ENCODE results near the gene RPL21.

RPL21 gene

DNA sequence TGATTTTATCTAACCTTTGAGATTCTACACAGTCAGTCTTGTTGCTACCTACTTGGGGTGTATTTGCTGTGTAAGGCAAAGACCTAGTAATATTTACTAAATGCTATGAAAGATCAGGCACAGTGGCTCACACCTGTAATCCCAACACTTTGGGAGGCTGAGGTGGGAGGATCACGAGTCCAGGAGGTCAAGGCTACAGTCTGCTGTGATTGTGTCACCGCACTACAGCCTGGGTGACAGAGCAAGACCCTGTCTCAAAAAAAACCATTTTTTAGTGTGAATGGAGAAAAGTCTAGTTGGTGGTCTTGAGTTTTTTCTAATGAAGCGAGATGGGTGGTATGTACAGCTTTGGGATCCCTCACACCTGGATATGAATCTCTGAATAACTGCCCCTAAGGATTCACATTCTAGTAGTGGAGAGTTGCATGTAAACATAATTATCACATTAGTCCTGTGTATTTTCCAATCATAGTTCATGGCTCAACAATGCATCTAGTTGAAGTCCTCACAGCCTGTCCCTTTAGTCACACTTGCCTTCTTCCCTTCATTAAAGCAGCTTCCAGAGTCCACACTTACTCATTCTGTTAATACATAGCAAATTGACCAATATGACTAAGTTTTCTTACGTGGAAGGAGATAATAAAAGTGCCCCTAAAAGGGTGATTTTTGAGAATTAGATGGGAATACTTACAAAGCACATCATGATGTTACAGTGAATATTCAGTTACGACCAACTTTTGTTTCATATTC, 7.5 kb downstream of the RPL21 start:
- no peak for DNase-seq

DNA sequence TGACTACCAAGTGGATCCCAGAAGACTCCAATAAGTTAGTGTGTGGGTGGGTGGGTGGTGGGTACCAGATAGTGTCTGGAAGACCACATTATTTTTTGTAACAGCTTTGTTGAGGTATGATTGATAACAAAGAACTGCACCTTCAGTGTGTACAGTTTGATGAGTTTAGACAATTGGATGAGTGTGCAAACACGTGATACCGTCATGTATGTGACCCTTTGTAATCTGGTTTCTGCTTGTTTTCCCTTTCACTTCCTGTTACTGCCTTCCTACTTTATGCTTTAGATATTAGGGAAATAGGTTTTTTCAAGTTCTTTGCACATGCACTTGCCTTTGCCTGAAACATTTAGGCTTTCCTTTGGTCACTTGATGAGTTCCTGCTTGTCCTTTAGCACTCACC, 8.5 kb downstream of the RPL21 start:
- DNase-seq, result no peak

DNA sequence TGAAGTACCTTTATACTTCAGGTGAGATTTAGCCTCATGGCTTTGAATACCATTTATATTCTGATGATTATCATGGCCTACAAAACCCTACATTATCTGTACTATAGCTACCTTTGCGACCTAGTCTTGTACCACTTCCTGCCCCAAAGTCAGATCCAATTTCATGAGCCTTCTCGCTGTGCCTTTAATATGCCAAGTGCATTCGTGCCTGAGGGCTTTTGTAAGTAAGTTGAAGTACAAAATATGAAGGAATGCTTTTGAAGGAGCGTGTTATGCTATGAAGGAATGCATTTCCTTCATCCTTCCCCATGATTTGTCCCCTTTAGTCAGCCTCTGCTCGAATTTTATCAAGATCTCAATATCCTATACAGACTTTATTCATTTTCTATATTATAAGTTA, 10.0 kb downstream of the RPL21 start:
- DNase-seq, result no peak

DNA sequence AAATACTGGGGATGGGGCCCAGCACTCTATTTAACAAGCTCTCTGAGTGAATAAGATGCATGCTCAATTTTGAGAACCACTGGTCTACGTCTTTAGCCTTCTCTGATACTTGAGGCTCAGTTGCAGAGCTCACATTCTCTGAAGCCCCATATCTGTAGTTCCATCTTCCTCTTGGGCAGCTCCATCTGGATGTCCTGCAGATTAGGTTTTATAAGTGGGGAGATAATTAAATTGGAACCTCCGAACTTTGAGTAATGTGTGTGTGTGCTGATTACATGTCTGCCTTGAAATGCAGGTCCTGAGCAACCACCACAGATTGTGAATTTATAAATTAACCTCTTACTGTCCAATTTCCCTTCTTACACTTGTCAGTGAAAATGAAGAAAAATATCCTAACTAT, 12.1 kb downstream of the RPL21 start:
- no peak for DNase-seq

DNA sequence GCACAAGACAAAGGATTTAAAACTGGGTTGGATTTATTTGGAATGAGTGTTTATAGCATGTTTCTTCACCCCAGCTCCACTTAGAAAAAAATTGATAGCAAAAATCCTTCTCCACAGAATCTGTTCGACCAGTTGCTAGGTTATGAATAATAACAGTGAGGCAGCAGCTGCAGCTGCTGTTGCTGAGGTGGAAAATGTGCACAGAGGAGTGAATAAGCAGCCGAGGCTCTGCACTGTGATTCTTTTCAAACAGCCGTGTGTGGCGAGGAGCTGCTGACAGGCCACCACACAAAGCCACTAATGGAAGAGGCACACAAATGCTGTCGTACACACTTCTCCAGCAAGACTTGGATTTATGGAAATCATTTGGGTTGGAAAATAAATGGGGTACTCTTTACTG, 12.8 kb downstream of the RPL21 start:
- no peak for DNase-seq

DNA sequence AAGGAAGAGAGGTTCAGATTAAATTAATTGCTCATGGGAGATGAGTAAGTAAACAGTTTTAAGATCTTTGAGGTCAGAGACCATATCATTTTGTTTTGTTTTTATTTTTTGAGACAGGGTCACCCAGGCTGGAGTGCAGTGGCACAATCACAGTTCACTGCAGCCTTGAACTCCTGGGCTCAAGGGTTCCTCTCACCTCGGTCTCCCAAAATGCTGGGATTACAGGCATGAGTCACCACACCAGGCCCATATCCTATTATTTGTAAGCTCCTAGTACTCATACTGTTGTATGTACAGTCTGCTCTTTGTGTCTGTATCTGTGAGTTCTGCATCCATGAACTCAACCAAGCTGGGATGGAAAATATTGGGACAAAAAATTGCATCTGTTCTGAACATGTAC, 13.3 kb downstream of the RPL21 start:
- no peak for DNase-seq

DNA sequence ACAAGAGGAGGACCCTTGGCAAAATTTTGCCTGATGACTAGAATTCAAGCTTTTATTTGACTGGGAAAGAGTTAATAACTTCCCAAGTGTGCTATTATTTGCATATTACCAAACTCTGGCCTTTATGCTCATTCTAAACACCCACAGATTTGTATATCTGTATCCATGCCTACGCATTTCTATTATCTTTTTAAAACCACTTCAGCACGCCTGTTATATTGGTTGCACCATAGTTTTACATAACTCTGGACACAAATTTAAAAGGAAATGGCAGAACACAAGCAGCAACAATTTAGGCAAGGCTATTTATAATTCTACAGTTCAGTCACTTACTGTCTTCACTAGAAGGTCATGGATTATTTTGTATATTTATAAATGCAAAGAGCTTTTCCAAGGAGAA, 15.6 kb downstream of the RPL21 start:
- no peak for DNase-seq

DNA sequence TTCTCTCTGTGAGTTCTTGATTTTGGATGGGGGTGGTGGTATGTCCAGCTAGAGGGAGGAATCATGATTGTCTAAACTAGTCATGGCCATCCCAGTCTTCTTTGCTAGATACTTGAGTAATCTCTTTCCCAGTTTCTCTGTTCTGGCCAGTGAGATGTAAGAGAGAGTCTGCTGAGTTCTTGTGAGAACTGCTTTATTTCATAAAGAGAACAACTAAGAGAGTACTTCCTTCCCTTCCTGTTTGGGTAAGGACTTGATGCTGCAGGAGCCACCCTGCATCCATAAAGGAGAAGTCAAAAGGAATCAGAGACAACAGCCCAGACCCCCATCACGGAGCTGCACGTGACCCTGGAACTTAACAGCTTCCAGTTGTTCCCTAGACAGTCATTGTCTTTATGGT, 16.2 kb downstream of the RPL21 start:
- no peak for DNase-seq

DNA sequence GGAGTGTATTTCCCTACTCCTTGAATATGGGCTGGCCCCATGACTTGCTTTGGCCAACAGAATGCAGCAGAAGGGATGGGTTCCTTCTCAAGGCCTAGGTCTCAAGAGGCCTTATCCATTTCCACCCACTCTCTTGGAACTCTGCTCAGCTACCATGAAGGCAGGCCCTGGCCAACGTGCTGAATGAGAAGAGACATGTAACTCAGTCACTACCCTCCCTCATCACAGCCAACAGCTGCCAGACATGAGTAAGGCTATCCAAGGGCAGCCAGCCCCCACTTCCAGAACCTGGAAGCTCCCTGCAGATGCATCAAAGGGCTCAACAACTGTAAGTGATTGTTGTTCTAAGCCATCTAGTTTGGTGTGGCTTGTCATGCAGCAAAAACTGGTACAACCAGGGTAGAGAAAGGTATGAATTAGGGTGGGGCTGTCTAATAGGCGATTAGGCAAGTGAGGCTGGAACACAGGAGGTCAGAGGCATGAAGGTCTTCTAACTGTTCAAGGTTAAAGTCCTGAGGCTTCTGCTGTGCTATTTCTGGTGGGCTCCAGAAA, 17.8 kb downstream of the RPL21 start:
- no peak for DNase-seq

DNA sequence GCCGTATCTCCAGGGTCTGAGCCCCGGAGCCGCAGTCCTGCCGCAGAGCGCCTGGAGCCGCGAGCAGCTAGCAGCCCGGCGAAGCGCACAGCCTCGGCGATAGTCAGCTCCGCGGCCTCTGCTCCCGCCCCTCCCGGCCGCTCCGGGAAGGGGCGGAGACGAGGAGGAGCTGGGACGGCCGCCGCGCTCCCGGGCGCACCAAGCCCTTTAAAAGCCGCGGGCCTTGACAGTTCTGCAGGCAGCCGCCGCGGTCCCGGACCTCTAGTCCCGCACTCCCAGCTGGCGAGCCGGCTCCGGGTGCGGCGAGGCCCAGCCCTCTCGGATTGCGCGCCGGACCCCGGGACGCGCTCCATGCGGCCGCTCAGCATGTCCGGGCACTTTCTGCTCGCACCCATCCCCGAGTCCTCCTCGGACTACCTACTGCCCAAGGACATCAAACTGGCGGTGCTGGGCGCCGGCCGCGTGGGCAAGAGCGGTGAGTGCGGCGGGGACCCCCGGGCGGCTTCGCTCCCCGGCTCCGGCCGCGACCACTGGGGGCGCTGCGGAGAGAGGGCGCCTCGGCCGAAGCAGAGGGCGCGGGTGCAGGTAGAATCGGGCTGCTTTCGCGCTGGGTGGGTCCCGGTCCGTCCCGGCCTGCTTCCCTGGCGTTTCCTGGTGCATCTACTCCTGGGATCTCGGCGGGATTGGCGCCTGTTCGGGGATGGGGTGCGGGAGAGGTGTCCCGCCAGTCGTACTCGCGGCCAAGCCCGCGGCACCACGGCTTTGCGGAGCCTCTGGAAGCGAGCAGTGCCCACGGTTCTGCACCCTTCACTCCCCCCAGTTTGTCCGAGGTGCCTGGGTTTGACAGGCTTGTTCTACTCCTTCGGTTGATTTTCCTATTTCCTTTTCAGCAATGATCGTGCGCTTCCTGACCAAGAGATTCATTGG, 19.5 kb downstream of the RPL21 start, which contains the start of gene RASL11A:
Gene RASL11A, plus strand, starts transcription at position 237 of the 927 bp plus-strand sequence. Its CDS starts 115 bp downstream, at position 352.
- peak; percentile 82 to 84 for DNase-seq

DNA sequence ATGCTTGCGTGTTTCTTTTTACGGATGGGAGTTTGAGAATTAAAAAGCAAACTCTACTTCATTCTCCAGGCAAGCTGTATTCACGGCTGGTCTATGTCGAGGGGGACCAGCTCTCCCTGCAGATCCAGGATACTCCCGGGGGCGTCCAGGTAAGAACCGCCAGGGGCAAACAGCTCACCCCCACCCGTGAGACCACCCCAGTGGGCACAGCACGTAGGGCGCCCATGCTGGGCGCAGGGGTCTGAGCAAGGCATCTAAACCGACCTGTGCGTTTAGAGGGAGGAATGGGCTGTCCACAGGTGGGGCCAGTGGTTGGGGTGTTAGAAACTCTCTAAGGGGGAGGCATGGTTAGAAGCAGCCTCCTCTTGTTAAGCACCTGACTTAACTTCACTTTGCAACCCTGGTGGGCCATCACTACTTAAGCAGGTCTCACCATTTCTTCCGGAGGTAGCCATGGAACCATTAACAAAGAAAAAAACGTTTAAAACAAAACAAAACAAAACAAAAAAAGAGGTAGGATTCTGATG, 20.3 kb downstream of the RPL21 start:
- no peak for DNase-seq

DNA sequence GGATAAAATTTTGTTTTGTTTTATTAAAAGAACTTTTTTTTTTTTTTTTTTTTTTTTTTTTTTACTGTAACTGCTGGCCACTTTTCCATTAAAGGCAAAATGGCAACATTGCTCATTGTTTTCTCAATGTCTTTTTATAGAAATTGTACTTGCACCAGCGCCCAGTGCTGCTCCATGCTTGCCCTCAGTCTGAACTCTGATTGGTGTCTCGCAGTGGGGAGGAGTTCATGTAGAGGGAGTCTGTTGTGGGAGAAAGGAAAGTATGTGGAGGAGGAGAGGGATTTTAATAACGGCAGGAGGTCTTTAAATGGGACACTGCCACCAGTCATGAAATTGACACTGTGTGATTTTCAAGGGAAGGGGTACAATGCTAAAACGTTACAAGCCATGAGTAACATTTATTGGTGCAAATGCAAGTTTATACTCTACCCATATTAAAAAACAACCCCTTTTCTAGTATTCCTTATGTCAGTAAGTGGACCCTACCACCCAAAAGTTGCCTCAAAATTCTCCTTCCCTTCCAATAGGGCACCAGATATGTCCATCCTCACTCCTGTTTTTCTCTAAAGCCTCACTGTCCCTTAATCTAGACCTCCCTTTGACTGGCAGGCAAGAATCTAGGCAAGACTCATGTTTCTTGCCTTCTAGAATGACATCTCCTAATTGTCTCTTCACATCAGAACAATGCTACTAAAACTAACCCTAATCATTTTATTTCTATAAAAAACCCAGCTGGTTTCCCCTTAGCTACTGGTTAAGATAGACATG, 22.5 kb downstream of the RPL21 start:
- no peak for DNase-seq

DNA sequence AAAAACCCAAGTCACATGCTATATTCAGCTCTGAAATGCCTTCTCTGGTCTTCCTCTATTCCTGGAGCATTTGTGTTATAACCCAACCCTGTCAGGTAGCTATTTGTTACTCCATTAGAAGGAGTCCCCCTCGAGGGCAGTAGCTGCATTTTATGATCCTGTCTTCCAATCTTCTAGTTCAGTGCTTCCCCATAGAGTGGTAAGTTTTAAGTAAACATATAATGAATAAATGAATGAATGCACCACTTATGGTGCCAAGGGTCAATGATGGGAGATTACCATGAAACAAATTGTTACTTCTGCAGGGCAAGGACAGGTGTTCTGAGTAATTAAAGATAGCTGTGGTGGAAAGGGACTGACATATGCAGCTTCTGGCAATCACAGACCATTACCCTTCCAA, 23.3 kb downstream of the RPL21 start:
- DNase-seq, result no peak

DNA sequence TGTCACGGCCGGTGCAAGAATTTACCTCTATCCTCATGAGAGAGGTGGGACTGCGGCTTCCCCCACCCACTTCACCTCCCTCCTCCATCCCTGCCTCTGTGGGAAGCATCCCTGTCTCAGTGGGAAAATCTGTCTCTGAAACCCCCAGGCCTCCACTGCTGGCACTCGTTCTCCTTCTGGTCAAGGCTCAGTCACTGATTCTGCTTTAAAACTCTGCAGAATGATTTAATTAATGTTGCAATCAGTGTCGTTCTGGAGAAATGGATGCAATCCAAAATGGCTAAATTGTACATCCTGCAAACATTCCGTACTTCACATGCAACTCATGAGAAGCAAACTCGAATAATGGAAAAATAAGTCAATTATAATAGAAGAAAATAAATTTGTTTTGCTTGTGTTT, 24.8 kb downstream of the RPL21 start:
- DNase-seq, result no peak

DNA sequence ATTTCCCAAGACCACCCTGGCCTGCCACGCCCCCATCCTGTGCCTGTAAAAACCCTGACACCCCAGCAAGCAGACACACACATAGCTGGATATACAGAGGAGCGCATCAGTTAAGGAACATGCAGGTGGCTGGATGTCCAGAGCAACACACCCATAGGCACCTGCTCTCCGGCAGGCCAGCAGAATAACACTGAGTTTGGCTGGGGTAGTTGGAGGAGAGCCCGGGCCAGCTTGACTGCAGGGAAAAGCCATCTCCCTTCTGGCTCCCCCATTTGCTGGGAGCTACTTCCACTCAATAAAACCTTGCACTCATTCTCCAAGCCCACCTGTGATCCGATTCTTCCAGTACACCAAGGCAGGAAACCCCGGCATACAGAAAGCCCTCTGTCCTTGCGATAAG, 28.1 kb downstream of the RPL21 start:
- DNase-seq, result no peak

DNA sequence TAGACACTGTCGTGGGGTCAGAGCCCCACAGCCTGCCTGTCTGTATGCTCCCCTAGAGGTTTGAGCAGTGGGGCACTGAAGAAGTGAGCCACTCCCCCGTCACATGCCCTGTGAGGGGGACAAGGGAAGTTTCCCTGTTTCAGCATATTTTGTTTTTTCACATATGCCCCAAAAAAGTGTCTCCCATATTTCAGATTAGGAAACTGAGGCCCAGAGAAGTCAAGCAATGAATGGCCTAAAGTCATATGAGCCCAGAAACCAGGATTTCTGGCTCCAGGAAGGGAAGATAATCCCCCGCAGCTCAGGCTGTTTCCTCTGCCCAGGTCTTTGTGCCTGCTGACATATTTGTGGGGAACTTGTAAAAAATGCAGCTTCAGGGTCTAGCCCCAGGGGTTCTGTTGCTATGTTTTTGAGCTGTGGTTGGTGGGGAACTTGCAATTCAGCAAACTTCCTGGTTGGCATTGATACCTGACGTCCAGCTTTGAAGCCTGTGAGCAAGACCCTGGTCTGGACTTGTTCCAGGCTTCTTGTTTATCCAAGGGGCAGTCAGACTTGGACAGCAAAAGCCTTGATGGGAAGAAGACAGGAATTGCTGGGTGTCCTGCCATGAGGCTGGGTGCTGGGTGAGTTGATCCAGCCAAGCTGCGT, 28.8 kb downstream of the RPL21 start:
- no peak for DNase-seq

DNA sequence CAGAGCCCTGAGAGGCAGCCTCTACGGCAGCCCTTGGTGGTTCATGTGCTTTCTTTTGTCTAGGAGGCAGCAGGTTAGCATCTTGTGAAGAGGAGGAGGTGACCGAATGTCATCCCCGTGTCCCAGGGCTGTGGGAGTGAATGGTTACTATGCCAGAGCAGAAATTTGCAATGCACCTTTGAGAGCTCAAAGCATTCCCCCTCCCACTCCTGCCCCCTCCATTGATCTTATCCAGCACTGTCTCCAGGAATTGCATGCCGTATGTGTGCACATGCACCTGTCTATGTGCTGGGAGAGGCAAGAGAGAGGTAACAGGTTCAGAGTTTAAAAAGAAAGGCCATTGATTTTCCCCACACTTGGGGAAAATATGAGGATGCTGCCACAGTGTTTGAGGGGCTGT, 29.5 kb downstream of the RPL21 start:
- no peak for DNase-seq

DNA sequence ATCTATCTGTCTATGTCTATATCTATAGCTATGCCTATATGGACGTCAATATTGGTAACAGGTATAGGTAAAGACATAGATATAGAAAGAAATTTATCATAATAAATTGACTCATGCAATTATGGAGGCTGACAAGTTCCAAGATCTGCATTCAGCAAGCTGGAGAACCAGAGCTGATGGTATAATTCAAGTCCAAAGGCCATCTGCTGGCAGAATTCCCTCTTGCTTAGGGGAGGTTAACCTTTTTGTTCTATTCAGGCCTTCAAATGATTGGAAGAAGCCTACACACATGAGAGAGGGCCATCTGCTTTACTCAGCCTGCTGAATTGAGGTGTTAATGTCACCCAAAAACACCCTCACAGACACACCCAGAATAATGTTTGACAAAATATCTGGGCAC, 30.1 kb downstream of the RPL21 start:
- no peak for DNase-seq

DNA sequence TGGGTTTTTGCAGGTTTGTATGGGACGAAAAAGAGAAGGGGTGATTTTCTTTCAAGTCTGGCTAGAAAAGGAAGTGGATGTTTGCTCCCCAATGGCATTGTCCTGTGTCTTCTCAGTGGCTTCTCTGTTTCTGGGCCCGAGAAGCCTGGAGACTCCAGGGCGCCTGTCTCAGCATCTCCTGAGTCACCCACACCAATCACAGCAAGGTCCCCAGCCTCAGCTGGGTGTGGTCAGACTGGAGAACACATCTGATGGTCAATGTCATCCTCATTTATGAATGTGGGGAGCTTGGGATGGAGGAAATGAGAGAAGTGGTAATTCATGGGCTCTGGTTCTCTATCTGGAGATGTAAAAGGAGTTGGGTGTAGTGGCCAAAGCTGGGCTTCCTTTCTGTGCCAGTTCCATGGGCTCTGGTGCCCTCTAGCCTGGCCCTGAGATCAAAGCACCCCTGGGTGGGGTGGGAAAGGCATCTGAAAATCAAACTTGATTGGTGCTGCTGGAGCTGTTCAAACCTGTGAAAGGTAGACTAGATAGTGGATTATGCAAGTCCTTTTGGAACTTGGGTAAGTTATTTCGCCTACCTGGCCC, 32.6 kb downstream of the RPL21 start:
- peak in 1 of 2 experiments; percentile 36 for DNase-seq

DNA sequence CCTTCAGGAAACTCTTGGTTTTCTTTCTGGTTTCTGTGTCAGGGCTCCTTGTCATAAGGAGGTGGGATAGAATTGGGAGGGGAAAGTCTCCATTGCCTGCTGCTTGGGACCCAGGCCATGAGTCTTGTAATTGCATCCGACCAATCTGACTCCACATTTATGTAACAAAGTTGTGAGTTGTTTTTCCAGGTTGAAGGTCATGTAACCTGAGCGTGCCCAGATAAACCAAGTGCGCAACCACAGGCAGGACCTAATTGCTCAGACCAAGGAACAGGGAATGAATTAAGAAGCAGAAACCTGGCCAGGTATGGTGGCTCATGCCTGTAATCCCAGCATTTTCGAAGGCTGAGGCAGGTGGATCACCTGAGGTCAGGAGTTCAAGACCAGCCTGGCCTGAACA, 37.0 kb downstream of the RPL21 start:
- no peak for DNase-seq

DNA sequence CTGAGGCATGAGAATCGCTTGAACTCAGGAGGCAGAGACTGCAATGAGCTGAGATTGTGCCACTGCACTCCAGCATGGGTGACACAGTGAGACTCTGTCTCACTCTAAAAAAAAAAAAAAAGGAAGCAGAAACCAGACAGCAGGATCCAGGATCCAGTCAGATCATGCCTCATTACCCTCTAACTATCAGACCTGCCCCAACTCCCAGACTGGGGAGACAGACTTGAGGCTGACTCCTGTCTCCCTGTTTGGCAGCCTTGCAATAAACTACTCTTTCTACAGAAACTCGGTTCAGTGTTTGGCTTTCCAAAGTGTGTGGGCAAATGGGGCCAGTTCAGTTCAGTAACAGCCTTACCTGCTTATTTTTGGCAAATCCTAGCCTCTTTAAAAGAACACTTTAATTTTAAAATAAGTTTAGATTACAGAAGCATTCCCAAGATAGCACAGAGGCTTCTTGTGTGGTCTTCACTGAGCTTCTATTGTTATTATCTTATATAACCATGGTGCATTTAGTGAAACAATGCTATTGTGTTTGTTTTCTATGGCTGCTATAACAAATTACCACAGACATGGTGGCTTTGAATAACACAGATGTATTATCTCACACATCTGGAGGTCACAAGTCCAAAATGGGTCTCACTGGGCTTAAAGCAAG, 37.8 kb downstream of the RPL21 start:
- no peak for DNase-seq

Data from activated T-cell treated with anti-CD3 and anti-CD28 coated beads, Interleukin-2, amount 50 U/mL, for 48 hours (primary cell).